ENCODE data around the gene ARHGAP32.

ARHGAP32 gene

GRCh38 chr11:128983023-128983422 lies 209.1 kb downstream of the ARHGAP32 start:
- H3K4me2 ChIP-seq (ENCODE audit: low read length), result no peak overlapping the region
- no peak overlapping the region for H3K27ac ChIP-seq (ENCODE audit: low read depth, low read length)
- no peaks in the 10 kb centered on the region for H3K36me3 ChIP-seq (ENCODE audit: control insufficient read depth, low read length)
- no peaks in the 10 kb centered on the region for H4K20me1 ChIP-seq (ENCODE audit: control insufficient read depth, insufficient read depth, low read depth, low read length)
- H3K4me3 ChIP-seq (ENCODE audit: low read length), result no peak overlapping the region
- TF ChIP-seq CTCF (IDR thresholded peaks at IDR 0.05; ENCODE audit: low read depth, low read length, poor library complexity, severe bottlenecking), result no peak
- H3K4me1 ChIP-seq (ENCODE audit: control insufficient read depth, low read length), result no peaks in the 10 kb centered on the region
- H3K79me2 ChIP-seq (ENCODE audit: control insufficient read depth, low read length), result no peaks in the 10 kb centered on the region
- no peaks in the 10 kb centered on the region for H3F3A ChIP-seq (ENCODE audit: control insufficient read depth, insufficient read depth)
- no peaks in the 10 kb centered on the region for H3K9me3 ChIP-seq (ENCODE audit: control insufficient read depth, insufficient read depth, low read length)
- H3K27me3 ChIP-seq (ENCODE audit: control insufficient read depth, low read length), result peaks cover 14% of the 10 kb centered on the region; the same call in 1 of the 2 replicates
- H3K9me2 ChIP-seq (replicated peaks; ENCODE audit: control insufficient read depth, low read length), result no peaks in the 10 kb centered on the region

- no peaks in the 10 kb centered on the region for H3K9me3 ChIP-seq (ENCODE audit: control insufficient read depth, insufficient read depth, low read length)
- peaks cover 12% of the 10 kb centered on the region; the same call in 1 of the 2 replicates for H3K27me3 ChIP-seq (ENCODE audit: control insufficient read depth, low read length)
- no peak for TF ChIP-seq EZH2phosphoT487 (IDR thresholded peaks at IDR 0.05; ENCODE audit: borderline replicate concordance, low read length)
- no peak for TF ChIP-seq CTCF (IDR thresholded peaks at IDR 0.05; ENCODE audit: low read depth, low read length, poor library complexity, severe bottlenecking)
- H4K20me1 ChIP-seq (ENCODE audit: control insufficient read depth, insufficient read depth, low read depth, low read length), result no peaks in the 10 kb centered on the region
- H3K4me2 ChIP-seq (ENCODE audit: low read length), result no peak overlapping the region
- H3K36me3 ChIP-seq (ENCODE audit: control insufficient read depth, low read length), result no peaks in the 10 kb centered on the region
- no peaks in the 10 kb centered on the region for H3K9me2 ChIP-seq (replicated peaks; ENCODE audit: control insufficient read depth, low read length)
- no peak overlapping the region for H3K27ac ChIP-seq (ENCODE audit: low read depth, low read length)
- H3K4me1 ChIP-seq (ENCODE audit: control insufficient read depth, low read length), result no peaks in the 10 kb centered on the region
- no peaks in the 10 kb centered on the region for H3F3A ChIP-seq (ENCODE audit: control insufficient read depth, insufficient read depth)
- no peak overlapping the region for H3K4me3 ChIP-seq (ENCODE audit: low read length)
- no peaks in the 10 kb centered on the region for H3K79me2 ChIP-seq (ENCODE audit: control insufficient read depth, low read length)
These were observed 210.9 kb downstream of the ARHGAP32 start for GRCh38 chr11:128981254-128981653.

GRCh38 chr11:128970598-128971190 lies 221.4 kb downstream of the ARHGAP32 start:
- Histone ChIP-seq H3K9me3 (ENCODE audit: control insufficient read depth, insufficient read depth, low read length) (no peaks in the 10 kb centered on the region), H4K20me1 (ENCODE audit: control insufficient read depth, insufficient read depth, low read depth, low read length) (no peaks in the 10 kb centered on the region), H3F3A (ENCODE audit: control insufficient read depth, insufficient read depth) (no peaks in the 10 kb centered on the region), H3K27me3 (ENCODE audit: control insufficient read depth, low read length) (peaks cover 11% of the 10 kb centered on the region), H3K4me1 (ENCODE audit: control insufficient read depth, low read length) (no peaks in the 10 kb centered on the region), H3K79me2 (ENCODE audit: control insufficient read depth, low read length) (no peaks in the 10 kb centered on the region), H3K27ac (ENCODE audit: low read depth, low read length) (no peak overlapping the region), H3K9me2 (replicated peaks; ENCODE audit: control insufficient read depth, low read length) (no peaks in the 10 kb centered on the region), H3K36me3 (ENCODE audit: control insufficient read depth, low read length) (no peaks in the 10 kb centered on the region), H3K4me3 (ENCODE audit: low read length) (no peak overlapping the region), H3K4me2 (ENCODE audit: low read length) (no peak overlapping the region)
- TF ChIP-seq CTCF (IDR thresholded peaks at IDR 0.05; ENCODE audit: low read depth, low read length, poor library complexity, severe bottlenecking), result no peak
- TF ChIP-seq EZH2phosphoT487 (IDR thresholded peaks at IDR 0.05; ENCODE audit: borderline replicate concordance, low read length), result no peak

Data from DOHH2 (cell line).